Peyer's patch (tissue), 4 donors: ENCODE results near the gene SRGAP2C.
"Not testable (repeated sequence)": the region's sequence is repeated elsewhere in the genome, so short reads cannot be mapped to it uniquely, and the experiment has no call there.

Experiments used
- CTCF ChIP-seq, 6 experiments: fragments of 450-650 bp in 4 of 6; fragments of 200-600 bp in 2 of 6; sonication (generic) in 1 of 6; IDR thresholded peaks; one replicate each; pipeline ENCODE4 v1.5.1; 2017 to 2019; ENCODE audit warnings: antibody characterized with exemption in 6 of 6, mild to moderate bottlenecking in 3 of 6, moderate library complexity in 1 of 6
- POLR2A ChIP-seq, 2 donors: fragments of 450-650 bp; IDR thresholded peaks; one replicate each; pipeline ENCODE4 v1.5.1; 2017; ENCODE audit warnings: antibody characterized with exemption in 2 of 2, mild to moderate bottlenecking in 2 of 2, moderate library complexity in 2 of 2

GRCh38 chr1:121395718-121396201 is 211.0 kb downstream of the SRGAP2C start:
- not testable (repeated sequence) for TF ChIP-seq CTCF, POLR2A (IDR thresholded peaks at IDR 0.05)
